MCF 10A (cell line): ENCODE measurements around the gene TSPAN17. TPM values are rescaled to one million over a fixed set of nuclear protein-coding genes. Genes with fewer than 3 reads are reported as not detected.
A peak's percentile ranks its signal among the peaks of the same experiment; 100 is the strongest.

ENCODE experiments used
- BruUV-seq: library from RNA; stranded (reverse); fragments of 400-500 nt; replicated peaks from 2 replicates; lab custom pipeline; 2021; lab: Mats Ljungman, UMichigan
- CTCF ChIA-PET: fragments of 300-600 bp; sonication (Branson Sonifier 250); formaldehyde crosslinking; extraction: SDS; loops from one replicate; lab custom pipeline; 2021; ENCODE audit warnings: antibody characterized with exemption, inconsistent platforms; lab: Yijun Ruan, JAX
- POLR2A ChIA-PET: fragments of 300-600, 350-650 bp; sonication (Branson Sonifier 250); formaldehyde crosslinking; extraction: SDS; loops from one replicate; lab custom pipeline; 2020; ENCODE audit warnings: antibody characterized with exemption, inconsistent platforms; lab: Yijun Ruan, JAX
- DNase-seq: peaks from one replicate; pipeline ENCODE4 v3.0.0-alpha.2; 2018; ENCODE audit not compliant: unreplicated experiment
- H3K27ac Mint-ChIP-seq: one replicate; pipeline ENCODE4 v1.8.0; 2022; ENCODE audit warnings: mild to moderate bottlenecking, low read depth, mixed read lengths; ENCODE audit not compliant: unreplicated experiment
- H3K27me3 Mint-ChIP-seq: one replicate; pipeline ENCODE4 v1.8.0; 2022; ENCODE audit warnings: mixed read lengths; ENCODE audit not compliant: insufficient read depth, unreplicated experiment
- H3K36me3 Mint-ChIP-seq: one replicate; pipeline ENCODE4 v1.8.0; 2022; ENCODE audit warnings: mild to moderate bottlenecking, moderate library complexity, mixed read lengths; ENCODE audit not compliant: insufficient read depth, unreplicated experiment
- H3K4me1 Mint-ChIP-seq: one replicate; pipeline ENCODE4 v1.8.0; 2022; ENCODE audit warnings: mixed read lengths; ENCODE audit not compliant: insufficient read depth, unreplicated experiment
- H3K4me3 Mint-ChIP-seq: one replicate; pipeline ENCODE4 v1.8.0; 2022; ENCODE audit warnings: mild to moderate bottlenecking, moderate library complexity, mixed read lengths; ENCODE audit not compliant: unreplicated experiment
- H3K9me3 Mint-ChIP-seq: one replicate; pipeline ENCODE4 v1.8.0; 2022; ENCODE audit warnings: mixed read lengths; ENCODE audit not compliant: unreplicated experiment
- intact Hi-C: fragments of 100-400 bp; cut with micrococcal nuclease; formaldehyde crosslinking; loops from 2 replicates; pipeline ENCODE4 v1.14.1; 2022
- total RNA-seq: library from RNA; stranded (reverse); gene quantifications from 2 replicates; pipeline ENCODE4 v1.2.3, GENCODE V29; 2022
- TF ChIP-seq, protein P1 (sequence below): fragments of 200-600 bp; IDR thresholded peaks from one replicate; pipeline ENCODE4 v1.8.0; 2022; ENCODE audit warnings: antibody characterized with exemption, mild to moderate bottlenecking; ENCODE audit not compliant: unreplicated experiment

Gene TSPAN17
- total RNA-seq, 1 experiment from 2014 or later, result 36.7 TPM

DNA sequence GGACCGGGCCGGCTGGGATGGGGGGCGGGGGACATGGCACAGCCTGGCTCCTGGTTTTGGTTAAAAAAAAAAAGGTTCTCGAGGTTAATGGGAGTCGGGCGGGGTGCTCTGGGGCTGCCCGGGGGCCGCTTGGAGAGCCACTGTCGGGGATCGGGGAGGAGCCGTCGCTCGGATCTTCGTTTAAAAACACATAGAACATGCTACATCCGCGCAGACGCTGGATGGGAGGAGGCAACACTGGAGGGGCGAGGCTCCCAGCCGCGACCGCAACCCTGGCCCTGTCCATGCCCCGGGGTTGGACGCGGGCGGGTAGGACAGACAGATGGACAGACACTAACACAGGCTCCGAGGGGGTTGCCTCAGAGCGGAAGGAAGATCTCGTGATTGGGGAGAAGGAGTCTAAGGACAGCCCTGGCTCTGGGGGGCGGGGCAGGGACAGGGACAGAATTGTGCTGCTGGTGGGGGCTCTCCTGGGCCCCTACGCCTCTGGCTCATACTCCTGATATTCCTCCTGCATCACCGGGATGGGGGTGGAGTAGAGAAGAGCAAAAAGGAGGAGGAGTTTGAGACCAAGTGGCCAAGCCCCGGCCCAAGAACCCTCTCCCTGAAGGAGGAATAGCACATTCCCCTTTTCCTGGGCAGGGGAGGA is 26.8 kb upstream of the TSPAN17 start:
- POLR2A ChIA-PET, result no interaction called here
- Mint-ChIP-seq H3K27me3 (peaks cover 39% of the 10 kb centered on the region), H3K9me3 (no peaks in the 10 kb centered on the region), H3K4me1 (peaks cover 5% of the 10 kb centered on the region), H3K4me3 (peak overlapping the region; percentile 24), H3K27ac (no peak overlapping the region), H3K36me3 (no peaks in the 10 kb centered on the region)
- no peak for DNase-seq
- CTCF ChIA-PET, result interaction anchor here (0.8 to 0.9 kb wide), 2 partner anchors 18 to 40 kb away, joined by 4 read pairs; no protein-coding TSS in a partner anchor
- intact Hi-C loops, result no loop called here
- TF ChIP-seq, protein P1, sequence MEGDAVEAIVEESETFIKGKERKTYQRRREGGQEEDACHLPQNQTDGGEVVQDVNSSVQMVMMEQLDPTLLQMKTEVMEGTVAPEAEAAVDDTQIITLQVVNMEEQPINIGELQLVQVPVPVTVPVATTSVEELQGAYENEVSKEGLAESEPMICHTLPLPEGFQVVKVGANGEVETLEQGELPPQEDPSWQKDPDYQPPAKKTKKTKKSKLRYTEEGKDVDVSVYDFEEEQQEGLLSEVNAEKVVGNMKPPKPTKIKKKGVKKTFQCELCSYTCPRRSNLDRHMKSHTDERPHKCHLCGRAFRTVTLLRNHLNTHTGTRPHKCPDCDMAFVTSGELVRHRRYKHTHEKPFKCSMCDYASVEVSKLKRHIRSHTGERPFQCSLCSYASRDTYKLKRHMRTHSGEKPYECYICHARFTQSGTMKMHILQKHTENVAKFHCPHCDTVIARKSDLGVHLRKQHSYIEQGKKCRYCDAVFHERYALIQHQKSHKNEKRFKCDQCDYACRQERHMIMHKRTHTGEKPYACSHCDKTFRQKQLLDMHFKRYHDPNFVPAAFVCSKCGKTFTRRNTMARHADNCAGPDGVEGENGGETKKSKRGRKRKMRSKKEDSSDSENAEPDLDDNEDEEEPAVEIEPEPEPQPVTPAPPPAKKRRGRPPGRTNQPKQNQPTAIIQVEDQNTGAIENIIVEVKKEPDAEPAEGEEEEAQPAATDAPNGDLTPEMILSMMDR, result no peak
- no TSS peak for BruUV-seq

DNA sequence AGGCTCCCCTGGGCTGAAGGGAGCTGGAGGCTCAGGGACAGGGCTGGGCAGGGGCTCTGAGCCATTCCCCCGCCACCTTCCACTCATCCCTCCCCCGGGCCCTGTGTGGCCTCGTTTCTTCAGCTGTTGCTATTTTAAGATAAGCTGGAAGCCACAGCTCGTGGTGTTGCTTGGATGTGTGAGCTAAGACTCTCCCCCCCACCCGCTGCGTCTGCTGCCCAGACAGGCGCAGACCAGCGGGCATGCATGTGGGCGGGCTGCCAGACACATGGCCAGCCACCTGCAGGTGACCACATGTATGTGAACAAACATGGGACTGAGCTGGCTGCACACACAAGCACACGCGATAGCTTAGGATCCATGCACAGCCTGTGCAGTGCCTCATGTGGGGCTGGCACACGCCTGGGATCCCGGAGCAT is 25.6 kb upstream of the TSPAN17 start:
- Mint-ChIP-seq H3K9me3 (no peaks in the 10 kb centered on the region), H3K27me3 (peaks cover 32% of the 10 kb centered on the region), H3K27ac (no peak overlapping the region), H3K36me3 (no peaks in the 10 kb centered on the region), H3K4me3 (no peak overlapping the region), H3K4me1 (peaks cover 10% of the 10 kb centered on the region)
- CTCF ChIA-PET, result interaction anchor here (1.1 to 1.9 kb wide), 2 partner anchors 37 to 893 kb away, joined by 3 to 12 read pairs; no protein-coding TSS in a partner anchor
- POLR2A ChIA-PET, result interaction anchor here (1.4 kb wide), 1 partner anchor 26 kb away, joined by 4 read pairs; the partner anchor contains the start of gene TSPAN17
- BruUV-seq, result no TSS peak
- intact Hi-C loops, result no loop called here
- DNase-seq, result no peak
- TF ChIP-seq, protein P1, result no peak

DNA sequence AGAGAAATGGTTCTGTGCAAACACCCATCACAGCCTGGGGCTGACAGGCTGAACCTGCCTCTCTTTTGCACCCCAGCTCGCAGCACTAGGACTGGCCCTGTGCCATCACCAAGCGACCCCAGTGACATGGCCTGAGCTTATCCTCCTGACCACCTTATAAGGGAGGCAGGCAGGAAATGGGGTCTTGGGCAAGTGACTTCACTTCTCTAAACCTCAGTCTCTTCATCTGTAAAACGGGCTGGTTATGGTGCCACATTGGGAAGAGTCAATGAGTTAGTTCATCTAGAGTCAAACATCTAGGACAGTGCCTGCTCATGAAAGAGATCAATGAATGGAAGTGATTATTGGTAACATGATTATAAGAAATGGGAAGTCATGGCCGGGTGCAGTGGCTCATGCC is 23.1 kb upstream of the TSPAN17 start:
- CTCF ChIA-PET, result interaction anchor here (0.6 kb wide), 1 partner anchor 88 kb away, joined by 3 read pairs; no protein-coding TSS in a partner anchor
- POLR2A ChIA-PET, result no interaction called here
- no peaks in the 10 kb centered on the region for H3K9me3 Mint-ChIP-seq
- H3K4me3 Mint-ChIP-seq, result no peak overlapping the region
- no peak for DNase-seq
- no TSS peak for BruUV-seq
- H3K36me3 Mint-ChIP-seq, result no peaks in the 10 kb centered on the region
- peaks cover 14% of the 10 kb centered on the region for H3K27me3 Mint-ChIP-seq
- peaks cover 16% of the 10 kb centered on the region for H3K4me1 Mint-ChIP-seq
- intact Hi-C loops, result no loop called here
- no peak overlapping the region for H3K27ac Mint-ChIP-seq
- TF ChIP-seq, protein P1, result no peak

DNA sequence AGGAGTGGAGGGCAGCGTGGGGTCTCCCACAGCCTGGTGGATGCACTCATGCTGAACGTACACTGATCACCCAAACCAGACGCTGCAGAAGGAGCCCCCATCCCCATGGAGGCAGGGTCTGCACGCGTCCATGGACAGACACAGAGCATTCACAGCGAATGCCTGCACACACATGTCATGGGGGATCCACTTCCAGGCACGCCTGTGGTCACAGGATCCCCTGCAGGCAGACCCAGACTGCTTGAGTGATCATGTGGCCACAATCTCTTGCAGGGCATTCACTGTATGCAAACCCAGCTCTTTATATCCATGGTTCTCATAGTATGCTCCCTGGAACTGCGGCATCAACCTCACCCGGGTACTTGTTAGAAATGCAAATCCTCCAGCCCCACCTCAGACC is 22.3 kb upstream of the TSPAN17 start:
- ChIA-PET CTCF (interaction anchor here (0.6 to 1.1 kb wide), 3 partner anchors 22 to 766 kb away, joined by 4 to 7 read pairs (median 5); partner anchors contain the start of gene TSPAN17), POLR2A (interaction anchor here (0.6 to 0.8 kb wide), 2 partner anchors 22 to 177 kb away, joined by 3 read pairs; partner anchors contain the start of gene TSPAN17)
- TF ChIP-seq, protein P1, result no peak
- no TSS peak for BruUV-seq
- Mint-ChIP-seq H3K9me3 (no peaks in the 10 kb centered on the region), H3K36me3 (no peaks in the 10 kb centered on the region), H3K27ac (no peak overlapping the region), H3K4me1 (peaks cover 16% of the 10 kb centered on the region), H3K27me3 (peaks cover 12% of the 10 kb centered on the region), H3K4me3 (no peak overlapping the region)
- intact Hi-C loops, result no loop called here
- DNase-seq, result no peak
